Measurements from ENCODE around the gene SH3PXD2A. TPM values are rescaled to one million over a fixed set of nuclear protein-coding genes. Genes with fewer than 3 reads are reported as not detected.

Gene SH3PXD2A
- total RNA-seq, 2 donors from 2014 or later: 14.6 to 18.2 TPM

- no peak for DNase-seq (ENCODE audit: low spot score)
- TF ChIP-seq CTCF (IDR thresholded peaks at IDR 0.05): no peak
- peak overlapping the region in 1 of 2 donors; percentile 65 for H3K27ac ChIP-seq
Measured at GRCh38 chr10:103641326-103641725, 214.1 kb downstream of the SH3PXD2A start.

GRCh38 chr10:103640436-103641181, 214.8 kb downstream of the SH3PXD2A start:
- no peak for DNase-seq (ENCODE audit: low spot score)
- no peak for TF ChIP-seq CTCF (IDR thresholded peaks at IDR 0.05)
- peak overlapping the region; percentile 47 to 65 for H3K27ac ChIP-seq
- no peaks in the 10 kb centered on the region for H3K9me3 ChIP-seq
- no peak overlapping the region for H3K4me3 ChIP-seq
- H3K27me3 ChIP-seq: no peaks in the 10 kb centered on the region
- no peaks in the 10 kb centered on the region for H3K36me3 ChIP-seq
- H3K4me1 ChIP-seq: peaks cover 0 to 68% of the 10 kb centered on the region in 2 donors

More at GRCh38 chr10:103641326-103641725, 214.1 kb downstream of the SH3PXD2A start:
- Histone ChIP-seq H3K9me3 (no peaks in the 10 kb centered on the region), H3K4me3 (no peak overlapping the region), H3K36me3 (no peaks in the 10 kb centered on the region), H3K27me3 (no peaks in the 10 kb centered on the region), H3K4me1 (peaks cover 0 to 69% of the 10 kb centered on the region in 2 donors)

GRCh38 chr10:103638948-103639347, 216.4 kb downstream of the SH3PXD2A start:
- DNase-seq (ENCODE audit: low spot score): no peak
- no peaks in the 10 kb centered on the region for H3K27me3 ChIP-seq
- H3K9me3 ChIP-seq: no peaks in the 10 kb centered on the region
- no peak overlapping the region for H3K4me3 ChIP-seq
- H3K27ac ChIP-seq: peak overlapping the region; percentile 64 to 70
- H3K4me1 ChIP-seq: peaks cover 0 to 65% of the 10 kb centered on the region in 2 donors
- no peak for TF ChIP-seq CTCF (IDR thresholded peaks at IDR 0.05)
- H3K36me3 ChIP-seq: no peaks in the 10 kb centered on the region

GRCh38 chr10:103637927-103638557, 217.3 kb downstream of the SH3PXD2A start:
- H3K4me1 ChIP-seq: peaks cover 0 to 65% of the 10 kb centered on the region in 2 donors
- no peaks in the 10 kb centered on the region for H3K9me3 ChIP-seq
- peak overlapping the region; percentile 64 to 70 for H3K27ac ChIP-seq
- no peak for TF ChIP-seq CTCF (IDR thresholded peaks at IDR 0.05)
- peak; percentile 92 for DNase-seq (ENCODE audit: low spot score)
- peak overlapping the region in 1 of 2 donors; percentile 10 for H3K4me3 ChIP-seq
- H3K36me3 ChIP-seq: no peaks in the 10 kb centered on the region
- no peaks in the 10 kb centered on the region for H3K27me3 ChIP-seq

- H3K27ac ChIP-seq: peak overlapping the region in 1 of 2 donors; percentile 70
- H3K27me3 ChIP-seq: no peaks in the 10 kb centered on the region
- no peaks in the 10 kb centered on the region for H3K36me3 ChIP-seq
- peaks cover 0 to 70% of the 10 kb centered on the region in 2 donors for H3K4me1 ChIP-seq
- H3K4me3 ChIP-seq: no peak overlapping the region
- H3K9me3 ChIP-seq: no peaks in the 10 kb centered on the region
- DNase-seq (ENCODE audit: low spot score): no peak
- no peak for TF ChIP-seq CTCF (IDR thresholded peaks at IDR 0.05)
Measured at GRCh38 chr10:103637011-103637410, 218.4 kb downstream of the SH3PXD2A start.

Data from right atrium auricular region (tissue), 2 donors.